PFSK-1 (cell line): ENCODE data around the gene WDR20.

Experiments used
- FOXP2 ChIP-seq: optimal IDR thresholded peaks from 2 replicates; pipeline ENCODE3; 2011; ENCODE audit warnings: borderline replicate concordance, control low read depth, inconsistent platforms; ENCODE audit not compliant: insufficient read depth; ENCODE audit errors: extremely low read length, extremely low read depth
- POLR2AphosphoS5 ChIP-seq: IDR thresholded peaks from 2 replicates; pipeline ENCODE4 v1.6.1; 2012; ENCODE audit warnings: low read depth, mild to moderate bottlenecking, control low read depth, low read length, moderate library complexity
- SIN3A ChIP-seq: IDR thresholded peaks from 2 replicates; pipeline ENCODE4 v1.6.1; 2012; ENCODE audit warnings: mild to moderate bottlenecking, low read length, moderate library complexity, borderline replicate concordance; ENCODE audit not compliant: insufficient read depth
- TAF1 ChIP-seq: IDR thresholded peaks from 2 replicates; pipeline ENCODE4 v1.6.1; 2012; ENCODE audit warnings: low read length, control low read depth, borderline replicate concordance; ENCODE audit not compliant: insufficient read depth
- TF ChIP-seq, protein P1 (sequence below), 2 experiments: IDR thresholded peaks; 2 replicates each; pipeline versions ENCODE4 v1.6.1 to v1.8.0; 2011 to 2012; ENCODE audit warnings: low read depth in 2 of 2, low read length in 2 of 2, control low read depth in 1 of 2, inconsistent platforms in 1 of 2, mild to moderate bottlenecking in 1 of 2, moderate library complexity in 1 of 2; ENCODE audit not compliant: insufficient read depth in 1 of 2

The WDR20 gene

GRCh38 chr14:102222009-102222575 lies 82.4 kb downstream of the WDR20 start:
- TF ChIP-seq FOXP2 = no peak
- no peak for TF ChIP-seq TAF1
- TF ChIP-seq, protein P1, sequence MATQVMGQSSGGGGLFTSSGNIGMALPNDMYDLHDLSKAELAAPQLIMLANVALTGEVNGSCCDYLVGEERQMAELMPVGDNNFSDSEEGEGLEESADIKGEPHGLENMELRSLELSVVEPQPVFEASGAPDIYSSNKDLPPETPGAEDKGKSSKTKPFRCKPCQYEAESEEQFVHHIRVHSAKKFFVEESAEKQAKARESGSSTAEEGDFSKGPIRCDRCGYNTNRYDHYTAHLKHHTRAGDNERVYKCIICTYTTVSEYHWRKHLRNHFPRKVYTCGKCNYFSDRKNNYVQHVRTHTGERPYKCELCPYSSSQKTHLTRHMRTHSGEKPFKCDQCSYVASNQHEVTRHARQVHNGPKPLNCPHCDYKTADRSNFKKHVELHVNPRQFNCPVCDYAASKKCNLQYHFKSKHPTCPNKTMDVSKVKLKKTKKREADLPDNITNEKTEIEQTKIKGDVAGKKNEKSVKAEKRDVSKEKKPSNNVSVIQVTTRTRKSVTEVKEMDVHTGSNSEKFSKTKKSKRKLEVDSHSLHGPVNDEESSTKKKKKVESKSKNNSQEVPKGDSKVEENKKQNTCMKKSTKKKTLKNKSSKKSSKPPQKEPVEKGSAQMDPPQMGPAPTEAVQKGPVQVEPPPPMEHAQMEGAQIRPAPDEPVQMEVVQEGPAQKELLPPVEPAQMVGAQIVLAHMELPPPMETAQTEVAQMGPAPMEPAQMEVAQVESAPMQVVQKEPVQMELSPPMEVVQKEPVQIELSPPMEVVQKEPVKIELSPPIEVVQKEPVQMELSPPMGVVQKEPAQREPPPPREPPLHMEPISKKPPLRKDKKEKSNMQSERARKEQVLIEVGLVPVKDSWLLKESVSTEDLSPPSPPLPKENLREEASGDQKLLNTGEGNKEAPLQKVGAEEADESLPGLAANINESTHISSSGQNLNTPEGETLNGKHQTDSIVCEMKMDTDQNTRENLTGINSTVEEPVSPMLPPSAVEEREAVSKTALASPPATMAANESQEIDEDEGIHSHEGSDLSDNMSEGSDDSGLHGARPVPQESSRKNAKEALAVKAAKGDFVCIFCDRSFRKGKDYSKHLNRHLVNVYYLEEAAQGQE (IDR thresholded peaks at IDR 0.05; ENCODE audit: insufficient read depth in 1 of 2, low read depth in 2 of 2, low read length in 2 of 2) = no peak
- TF ChIP-seq SIN3A = no peak
- TF ChIP-seq POLR2AphosphoS5 = no peak

DNA sequence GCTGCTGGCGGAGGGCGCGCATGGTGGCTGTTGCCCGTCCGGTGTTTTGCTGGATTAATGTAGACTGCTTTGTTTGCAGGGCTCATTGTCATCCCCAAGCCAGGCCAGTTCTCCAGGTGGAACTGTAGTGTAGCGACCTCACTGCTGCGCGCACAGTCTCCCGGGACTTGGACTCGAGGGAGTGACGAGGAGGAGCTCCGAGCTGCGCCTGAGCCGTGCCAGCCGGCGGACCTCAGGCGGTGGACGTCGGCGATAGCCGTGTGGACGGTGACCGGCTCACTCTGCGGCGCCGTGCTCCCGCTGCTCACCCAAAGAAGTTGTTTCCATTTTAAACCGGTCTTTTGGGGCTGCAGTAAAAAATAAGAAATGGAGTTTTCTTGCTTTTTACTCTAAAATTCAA lies 83.1 kb downstream of the WDR20 start:
- TF ChIP-seq, protein P1 (IDR thresholded peaks at IDR 0.05; ENCODE audit: insufficient read depth in 1 of 2, low read depth in 2 of 2, low read length in 2 of 2) = no peak
- TF ChIP-seq FOXP2 (no peak), SIN3A (no peak), TAF1 (no peak), POLR2AphosphoS5 (no peak)

GRCh38 chr14:102223682-102224081 lies 84.0 kb downstream of the WDR20 start:
- TF ChIP-seq FOXP2 = no peak
- no peak for TF ChIP-seq POLR2AphosphoS5
- TF ChIP-seq SIN3A = no peak
- no peak for TF ChIP-seq TAF1
- TF ChIP-seq, protein P1 (IDR thresholded peaks at IDR 0.05; ENCODE audit: insufficient read depth in 1 of 2, low read depth in 2 of 2, low read length in 2 of 2) = no peak

DNA sequence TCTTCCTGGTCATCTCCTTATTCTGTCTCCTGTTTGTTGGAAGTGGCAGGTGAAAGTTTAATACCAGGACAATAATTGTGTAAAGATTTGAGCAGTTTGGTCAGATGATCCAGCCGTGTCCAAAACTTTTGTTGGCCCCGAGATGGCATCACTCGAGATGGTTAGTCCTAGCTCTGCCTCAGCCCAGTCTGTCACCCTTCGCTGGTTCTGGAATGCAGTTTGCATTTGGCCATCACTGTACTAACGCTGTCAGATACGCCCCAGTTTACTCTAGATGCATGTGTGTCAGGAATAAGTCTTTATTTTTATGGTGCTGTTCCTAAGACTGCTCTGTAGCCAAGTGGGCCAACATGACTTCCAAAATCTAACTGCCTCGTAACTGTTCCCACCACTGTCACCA lies 85.7 kb downstream of the WDR20 start:
- TF ChIP-seq, protein P1 (IDR thresholded peaks at IDR 0.05; ENCODE audit: insufficient read depth in 1 of 2, low read depth in 2 of 2, low read length in 2 of 2) = no peak
- TF ChIP-seq SIN3A = no peak
- TF ChIP-seq FOXP2 = no peak
- no peak for TF ChIP-seq TAF1

DNA sequence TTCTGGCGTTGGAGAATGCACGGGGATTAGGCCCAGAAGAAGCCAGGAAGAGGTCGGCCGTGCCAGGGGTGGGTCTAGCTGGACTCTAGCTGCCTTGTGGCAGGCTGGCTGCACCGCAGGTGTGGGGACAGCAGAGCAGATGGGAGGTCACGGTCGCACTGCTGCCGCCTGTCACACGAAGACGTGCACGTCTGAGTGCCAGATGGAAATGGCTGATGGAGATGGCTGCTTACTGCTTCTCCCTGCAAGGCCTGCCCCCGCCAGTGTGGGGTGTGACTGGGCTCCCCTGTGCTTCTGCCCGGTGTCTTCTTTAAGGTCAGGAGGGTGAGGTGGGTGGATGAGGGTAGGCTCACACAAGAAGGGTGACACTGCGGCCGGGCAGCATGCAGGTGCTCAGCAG lies 86.2 kb downstream of the WDR20 start:
- no peak for TF ChIP-seq FOXP2
